Measurements from ENCODE around the gene ART5. TPM values are rescaled to one million over a fixed set of nuclear protein-coding genes. Genes with fewer than 3 reads are reported as not detected.
A peak's percentile ranks its signal among the peaks of the same experiment; 100 is the strongest.
"Not testable (repeated sequence)": the region's sequence is repeated elsewhere in the genome, so short reads cannot be mapped to it uniquely, and the experiment has no call there.

ART5 gene
- total RNA-seq, 4 donors from 2014 or later, result not detected

GRCh38 chr11:3662856-3663255 lies 21.1 kb upstream of the ART5 start:
- no peak for DNase-seq
- Histone ChIP-seq H3K27ac (no peak overlapping the region), H3K36me3 (peaks cover 0 to 23% (median 0%) of the 10 kb centered on the region in 3 donors), H3K4me3 (no peak overlapping the region), H3K9me3 (no peaks in the 10 kb centered on the region), H3K27me3 (no peaks in the 10 kb centered on the region), H3K4me1 (no peaks in the 10 kb centered on the region)
- TF ChIP-seq CTCF (IDR thresholded peaks at IDR 0.05) (no peak), POLR2A (IDR thresholded peaks at IDR 0.05) (no peak)

GRCh38 chr11:3660960-3661359 lies 19.2 kb upstream of the ART5 start:
- H3K4me3 ChIP-seq, result no peak overlapping the region
- no peak for DNase-seq
- no peaks in the 10 kb centered on the region for H3K9me3 ChIP-seq
- TF ChIP-seq CTCF (IDR thresholded peaks at IDR 0.05) (no peak), POLR2A (IDR thresholded peaks at IDR 0.05) (no peak)
- H3K4me1 ChIP-seq, result no peaks in the 10 kb centered on the region
- peaks cover 0 to 4% (median 0%) of the 10 kb centered on the region in 3 donors for H3K36me3 ChIP-seq
- no peaks in the 10 kb centered on the region for H3K27me3 ChIP-seq
- no peak overlapping the region for H3K27ac ChIP-seq

GRCh38 chr11:3659595-3660515 lies 18.1 kb upstream of the ART5 start:
- no peaks in the 10 kb centered on the region for H3K9me3 ChIP-seq
- no peaks in the 10 kb centered on the region for H3K4me1 ChIP-seq
- no peaks in the 10 kb centered on the region for H3K27me3 ChIP-seq
- no peak overlapping the region for H3K27ac ChIP-seq
- no peaks in the 10 kb centered on the region for H3K36me3 ChIP-seq
- H3K4me3 ChIP-seq, result no peak overlapping the region
- no peak for TF ChIP-seq CTCF (IDR thresholded peaks at IDR 0.05)
- no peak for TF ChIP-seq POLR2A (IDR thresholded peaks at IDR 0.05)
- DNase-seq, result no peak

- Histone ChIP-seq H3K27ac (no peak overlapping the region), H3K9me3 (no peaks in the 10 kb centered on the region), H3K36me3 (no peaks in the 10 kb centered on the region), H3K27me3 (no peaks in the 10 kb centered on the region), H3K4me3 (no peak overlapping the region), H3K4me1 (no peaks in the 10 kb centered on the region)
- TF ChIP-seq POLR2A (IDR thresholded peaks at IDR 0.05) (no peak), CTCF (IDR thresholded peaks at IDR 0.05) (no peak)
- DNase-seq, result peak in 1 of 3 donors; percentile 17
Observed at GRCh38 chr11:3658252-3658651, 16.5 kb upstream of the ART5 start.

GRCh38 chr11:3657331-3657730 lies 15.5 kb upstream of the ART5 start:
- not testable (repeated sequence) for H3K4me3 ChIP-seq, H3K36me3 ChIP-seq, H3K27ac ChIP-seq

GRCh38 chr11:3655547-3655946 lies 13.8 kb upstream of the ART5 start:
- no peaks in the 10 kb centered on the region for H3K4me1 ChIP-seq
- no peak overlapping the region for H3K4me3 ChIP-seq
- DNase-seq, result no peak
- no peaks in the 10 kb centered on the region for H3K36me3 ChIP-seq
- no peak overlapping the region for H3K27ac ChIP-seq
- TF ChIP-seq CTCF (IDR thresholded peaks at IDR 0.05) (no peak), POLR2A (IDR thresholded peaks at IDR 0.05) (no peak)
- H3K9me3 ChIP-seq, result no peaks in the 10 kb centered on the region
- no peaks in the 10 kb centered on the region for H3K27me3 ChIP-seq

More at GRCh38 chr11:3657331-3657730, 15.5 kb upstream of the ART5 start:
- H3K9me3 ChIP-seq, H3K4me1 ChIP-seq, H3K27me3 ChIP-seq: not testable (repeated sequence)
- DNase-seq, result peak in 1 of 3 donors; percentile 9

GRCh38 chr11:3652514-3652913 lies 10.7 kb upstream of the ART5 start:
- not testable (repeated sequence) for H3K4me1 ChIP-seq, H3K4me3 ChIP-seq, H3K9me3 ChIP-seq

GRCh38 chr11:3649374-3649773 lies 7.6 kb upstream of the ART5 start:
- H3K36me3 ChIP-seq, H3K4me1 ChIP-seq, H3K4me3 ChIP-seq, DNase-seq, H3K27ac ChIP-seq, H3K27me3 ChIP-seq, H3K9me3 ChIP-seq: not testable (repeated sequence)

More at GRCh38 chr11:3652514-3652913, 10.7 kb upstream of the ART5 start:
- H3K36me3 ChIP-seq, H3K27me3 ChIP-seq, H3K27ac ChIP-seq, DNase-seq: not testable (repeated sequence)

GRCh38 chr11:3648843-3649242 lies 7.1 kb upstream of the ART5 start:
- not testable (repeated sequence) for DNase-seq, H3K9me3 ChIP-seq

More at GRCh38 chr11:3648843-3649242, 7.1 kb upstream of the ART5 start:
- H3K36me3 ChIP-seq, H3K4me3 ChIP-seq, H3K27ac ChIP-seq, H3K27me3 ChIP-seq, H3K4me1 ChIP-seq: not testable (repeated sequence)
